HepG2 (cell line): ENCODE results near the gene GLG1. TPM values are rescaled to one million over a fixed set of nuclear protein-coding genes. Genes with fewer than 3 reads are reported as not detected.

Experiments
- ATAC-seq: fragments of 200-7000 bp; cut with Tn5 transposase; 3 replicates; pipeline ENCODE4 v1.9.1; 2020; ENCODE audit warnings: mild to moderate bottlenecking, moderate library complexity
- BruUV-seq: library from RNA; stranded (reverse); fragments of 400-500 nt; replicated peaks from 2 replicates; lab custom pipeline; 2021; lab: Mats Ljungman, UMichigan
- CTCF ChIA-PET: fragments of 300-600 bp; formaldehyde crosslinking; extraction: SDS; loops from one replicate; lab custom pipeline; 2021; ENCODE audit warnings: low total read pairs, inconsistent platforms, low intra/inter-chr PET ratio; lab: Yijun Ruan, JAX
- POLR2A ChIA-PET: fragments of 350-600 bp; sonication (Branson Sonifier 250); formaldehyde crosslinking; loops from one replicate; lab custom pipeline; 2020; ENCODE audit warnings: antibody characterized with exemption, inconsistent platforms; lab: Yijun Ruan, JAX
- DNase-seq: peaks from one replicate; pipeline ENCODE4 v3.0.0-alpha.2; 2015; ENCODE audit warnings: low spot score
- FAIRE-seq: peaks from 3 replicates; lab custom pipeline; 2011; peaks lifted over from hg19 to GRCh38; lab: Jason Lieb, UNC
- H2AFZ ChIP-seq: one replicate; pipeline ENCODE4 v1.6.1; 2011; ENCODE audit warnings: low read length, inconsistent platforms
- H3K27ac ChIP-seq: fragments of 300-600 bp; 3 replicates; pipeline ENCODE4 v1.8.0; 2011; ENCODE audit warnings: mixed run types, mild to moderate bottlenecking, mixed read lengths, low read length, inconsistent platforms; ENCODE audit not compliant: insufficient read depth; ENCODE audit errors: extremely low read length
- H3K27me3 ChIP-seq, 2 experiments: fragments of 200-600 bp in 1 of 2; 2 replicates in 1 of 2; 3 replicates in 1 of 2; pipeline versions ENCODE4 v1.6.0 to v1.8.0; 2011; ENCODE audit warnings: low read length in 2 of 2, mild to moderate bottlenecking in 2 of 2, moderate library complexity in 2 of 2, inconsistent platforms in 1 of 2; ENCODE audit not compliant: insufficient read depth in 2 of 2, control insufficient read depth in 1 of 2
- H3K36me3 ChIP-seq, 2 experiments: fragments of 200-600 bp in 1 of 2; replicated peaks in 1 of 2; 2 replicates in 1 of 2; 3 replicates in 1 of 2; pipeline versions ENCODE4 v1.5.1 to v1.8.0; 2011; ENCODE audit warnings: low read length in 2 of 2, inconsistent platforms in 1 of 2; ENCODE audit not compliant: insufficient read depth in 2 of 2, control insufficient read depth in 1 of 2
- H3K4me1 ChIP-seq: 2 replicates; pipeline ENCODE4 v1.5.1; 2012; ENCODE audit warnings: low read length, inconsistent platforms; ENCODE audit not compliant: insufficient read depth
- H3K4me2 ChIP-seq: 2 replicates; pipeline ENCODE4 v1.6.0; 2011; ENCODE audit warnings: low read depth, low read length, inconsistent platforms
- H3K4me3 ChIP-seq, 3 experiments: fragments of 200-600 bp in 1 of 3; sonication (generic), shearing (Covaris generic) in 1 of 3; replicated peaks in 1 of 3; 2 replicates each; pipeline ENCODE4 v1.5.1; 2011 to 2016; ENCODE audit warnings: low read length in 3 of 3, inconsistent platforms in 2 of 3, low read depth in 2 of 3, mild to moderate bottlenecking in 2 of 3, control low read depth in 1 of 3, mixed read lengths in 1 of 3; ENCODE audit not compliant: insufficient read depth in 1 of 3
- H3K79me2 ChIP-seq: one replicate; pipeline ENCODE4 v1.6.1; 2011; ENCODE audit warnings: low read length, inconsistent platforms; ENCODE audit not compliant: insufficient read depth
- H3K9ac ChIP-seq: 2 replicates; pipeline ENCODE4 v1.6.0; 2011; ENCODE audit warnings: mild to moderate bottlenecking, low read depth, low read length, inconsistent platforms; ENCODE audit not compliant: insufficient read depth
- H3K9me3 ChIP-seq: 2 replicates; pipeline ENCODE4 v1.5.1; 2012; ENCODE audit warnings: mild to moderate bottlenecking, low read length
- H4K20me1 ChIP-seq: 2 replicates; pipeline ENCODE4 v1.6.0; 2011; ENCODE audit warnings: inconsistent platforms, mild to moderate bottlenecking, low read length, moderate library complexity; ENCODE audit not compliant: insufficient read depth
- ELF4 ChIP-seq: sonication (generic); formaldehyde crosslinking; IDR thresholded peaks from 2 replicates; pipeline ENCODE4 v1.5.0; 2020; ENCODE audit warnings: missing genetic modification reagents, mild to moderate bottlenecking, moderate library complexity, borderline replicate concordance
- GATAD1 ChIP-seq: IDR thresholded peaks from 2 replicates; pipeline ENCODE4 v1.6.1; 2016; ENCODE audit warnings: missing genetic modification reagents, missing compliant biosample characterization
- HOMEZ ChIP-seq: IDR thresholded peaks from 2 replicates; pipeline ENCODE4 v1.6.1; 2016; ENCODE audit warnings: low read depth
- RBM22 ChIP-seq: fragments of 200-400 bp; formaldehyde crosslinking; optimal IDR thresholded peaks from 2 replicates; pipeline ENCODE3; 2017; ENCODE audit warnings: mild to moderate bottlenecking, low read length, moderate library complexity
- SRF ChIP-seq: IDR thresholded peaks from 2 replicates; pipeline ENCODE4 v1.6.1; 2011; ENCODE audit warnings: mild to moderate bottlenecking, low read depth, low read length, moderate library complexity
- ZNF160 ChIP-seq: sonication (generic); formaldehyde crosslinking; IDR thresholded peaks from 2 replicates; pipeline ENCODE4 v1.8.0; 2022; ENCODE audit warnings: mild to moderate bottlenecking, inconsistent platforms, missing genetic modification reagents
- WGBS: methylation state at CpG from one replicate; pipeline ENCODE4 v1.1.6; 2017; ENCODE audit warnings: low lambda C conversion rate; 5-methylcytosine and 5-hydroxymethylcytosine counted together
- in situ Hi-C: cut with HindIII; loops from 2 replicates; pipeline ENCODE4 v1.10.0; 2017; ENCODE audit warnings: low pct_unique_long_range_greater_than_20kb; ENCODE audit not compliant: extremely low pct_ligation_motif_present
- intact Hi-C: fragments of 100-400 bp; cut with micrococcal nuclease; formaldehyde crosslinking; loops from one replicate; pipeline ENCODE4 v1.10.0; 2022; ENCODE audit not compliant: unreplicated experiment
- polyA plus RNA-seq, 8 experiments: library from polyadenylated mRNA; depleted of rRNA in 3 of 8; stranded (reverse) in 7 of 8; unstranded in 1 of 8; fragments of >200 nt; fragmentation: Illumina TruSeq in 4 of 8; extraction: Trizol in 4 of 8; gene quantifications; 2 replicates each; pipeline versions ENCODE4 v1.2.1 to v1.2.3, GENCODE V29; 2011 to 2016; ENCODE audit warnings: low read depth in 4 of 8, missing spikeins in 1 of 8, mixed read lengths in 1 of 8; ENCODE audit not compliant: insufficient read depth in 1 of 8
- total RNA-seq, 5 experiments: library from RNA; depleted of rRNA; stranded (reverse); fragments of >200 nt; fragmentation: Illumina TruSeq; extraction: Trizol; gene quantifications; 2 replicates each; pipeline ENCODE4 v1.2.3, GENCODE V29; 2016; ENCODE audit warnings: low read depth in 1 of 5

Gene GLG1
- total and polyA plus RNA-seq, 2 of the 13 experiments (the other 11 are each of a cell fraction or from before 2014, with no cell fraction given): 87.7 to 141 TPM

DNA sequence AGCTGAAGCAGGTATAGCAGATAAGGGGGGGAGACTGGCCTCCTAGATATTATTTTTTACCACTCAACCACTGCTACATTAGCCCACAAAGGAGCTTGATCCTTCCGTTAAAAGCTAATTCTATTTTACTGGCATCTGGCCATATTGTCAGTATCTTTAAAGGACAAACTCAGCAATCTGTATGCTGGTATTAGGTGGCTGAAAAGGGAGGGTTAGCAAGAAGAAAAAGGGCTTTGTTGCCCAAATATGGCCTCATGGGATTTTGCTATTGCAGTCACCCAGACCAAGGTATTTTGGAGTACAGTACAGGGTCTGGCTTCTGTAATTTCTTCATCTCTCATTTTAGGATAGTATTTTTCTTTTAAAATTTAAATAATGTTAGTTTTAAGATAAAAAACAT, 45.3 kb upstream of the GLG1 start:
- CTCF ChIA-PET: no interaction called here
- no peak overlapping the region for H3K4me2 ChIP-seq

DNA sequence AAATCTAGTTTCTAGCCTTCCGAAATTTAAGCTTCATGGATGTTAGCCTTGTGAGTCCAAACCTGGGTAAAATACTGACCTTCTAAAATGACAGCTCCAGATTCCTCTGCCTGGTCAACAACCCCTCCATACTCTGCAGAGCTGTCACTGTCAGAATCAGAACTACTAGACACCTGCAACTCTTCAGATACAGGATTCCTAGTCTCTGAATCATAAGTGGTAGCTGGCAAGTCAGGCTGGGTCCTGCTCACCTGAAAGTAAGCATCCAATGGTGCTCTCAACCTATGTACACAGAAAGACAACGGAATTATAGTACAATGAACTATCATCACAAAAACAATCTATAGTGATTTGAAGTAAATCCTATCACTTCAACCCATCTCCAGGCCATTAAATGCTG, 44.9 kb upstream of the GLG1 start:
- ATAC-seq (no peak; the same call in 2 of the 3 replicates), FAIRE-seq (no peak), DNase-seq (no peak)
- H3K4me1 ChIP-seq: no peaks in the 10 kb centered on the region
- H3K27ac ChIP-seq: no peak overlapping the region
- H3K27me3 ChIP-seq: no peaks in the 10 kb centered on the region
- POLR2A ChIA-PET: interaction anchor here (1.3 to 1.8 kb wide), 2 partner anchors 15 to 45 kb away, joined by 4 to 7 read pairs; partner anchors contain the start of gene RFWD3
- 100% methylated on average over 2 of the region's 2 CpGs for WGBS
- BruUV-seq: no TSS peak
- no peak overlapping the region for H3K9ac ChIP-seq
- no peak overlapping the region for H2AFZ ChIP-seq
- in situ Hi-C loops: no loop called here
- no peaks in the 10 kb centered on the region; the same call in 1 of the 2 replicates for H4K20me1 ChIP-seq
- peaks cover 12 to 82% of the 10 kb centered on the region in 2 experiments for H3K36me3 ChIP-seq
- CTCF ChIA-PET: no interaction called here
- intact Hi-C loops: no loop called here
- no peaks in the 10 kb centered on the region for H3K9me3 ChIP-seq
- H3K4me2 ChIP-seq: no peak overlapping the region
- TF ChIP-seq GATAD1 (CRISPR knock-in tag) (no peak), RBM22 (peak; percentile 53)
- peaks cover 47% of the 10 kb centered on the region for H3K79me2 ChIP-seq
- no peak overlapping the region for H3K4me3 ChIP-seq

More for the DNA sequence above, 45.3 kb upstream of the GLG1 start:
- H2AFZ ChIP-seq: no peak overlapping the region
- POLR2A ChIA-PET: interaction anchor here (1.3 to 1.8 kb wide), 2 partner anchors 15 to 44 kb away, joined by 4 to 7 read pairs; partner anchors contain the start of gene RFWD3
- DNase-seq (no peak), ATAC-seq (no peak), FAIRE-seq (no peak)
- in situ Hi-C loops (no loop called here), intact Hi-C loops (no loop called here)
- H3K36me3 ChIP-seq: peaks cover 12 to 82% of the 10 kb centered on the region in 2 experiments
- no peaks in the 10 kb centered on the region for H3K9me3 ChIP-seq
- H3K27me3 ChIP-seq: no peaks in the 10 kb centered on the region
- TF ChIP-seq SRF: peak; percentile 54; the same call in 1 of the 2 replicates
- TF ChIP-seq HOMEZ (CRISPR knock-in tag): no peak
- TF ChIP-seq ELF4 (CRISPR knock-in tag): no peak
- TF ChIP-seq ZNF160 (CRISPR knock-in tag): no peak
- no peak overlapping the region for H3K9ac ChIP-seq
- WGBS: 97% methylated on average over 1 of the region's 1 CpG
- no TSS peak for BruUV-seq
- H3K79me2 ChIP-seq: peaks cover 51% of the 10 kb centered on the region
- no peak overlapping the region for H3K27ac ChIP-seq
- H4K20me1 ChIP-seq: no peaks in the 10 kb centered on the region; the same call in 1 of the 2 replicates
- no peak overlapping the region for H3K4me3 ChIP-seq
- no peaks in the 10 kb centered on the region for H3K4me1 ChIP-seq
